NOMO-1 treated with DMSO at 0.1 percent for 48 hours (cell line): Measurements from ENCODE around the gene SMARCAD1.

Source experiments
- DNase-seq: peaks from one replicate; lab custom pipeline; 2025; ENCODE audit not compliant: unreplicated experiment; lab: John Stamatoyannopoulos, UW

Gene SMARCAD1

GRCh38 chr4:94207469-94208224 is at the start of gene SMARCAD1:
Gene SMARCAD1, plus strand, starts transcription at chr4:94207865. Its CDS starts 530 bp downstream, at chr4:94208395.
- DNase-seq: peak; percentile 87

- no peak for DNase-seq
Measured at GRCh38 chr4:94158883-94159282, 48.8 kb upstream of the SMARCAD1 start.

- no peak for DNase-seq
Measured at GRCh38 chr4:94159790-94160189, 47.9 kb upstream of the SMARCAD1 start.

- DNase-seq: no peak
Measured at GRCh38 chr4:94160774-94161173, 46.9 kb upstream of the SMARCAD1 start.

GRCh38 chr4:94165256-94165655 is 42.4 kb upstream of the SMARCAD1 start:
- DNase-seq: no peak

- DNase-seq: no peak
Measured at GRCh38 chr4:94168321-94168720, 39.3 kb upstream of the SMARCAD1 start.

- DNase-seq: no peak
Measured at GRCh38 chr4:94169803-94170372, 37.8 kb upstream of the SMARCAD1 start.

- peak; percentile 14 for DNase-seq
Measured at GRCh38 chr4:94171616-94172015, 36.0 kb upstream of the SMARCAD1 start.

- DNase-seq: no peak
Measured at GRCh38 chr4:94175553-94176261, 32.0 kb upstream of the SMARCAD1 start.

- no peak for DNase-seq
Measured at GRCh38 chr4:94177822-94178221, 29.8 kb upstream of the SMARCAD1 start.

- DNase-seq: no peak
Measured at GRCh38 chr4:94181815-94182214, 25.9 kb upstream of the SMARCAD1 start.

- DNase-seq: no peak
Measured at GRCh38 chr4:94202769-94203168, 4.9 kb upstream of the SMARCAD1 start.

GRCh38 chr4:94208266-94208665 is 601 bp downstream of the SMARCAD1 start:
- peak; percentile 21 for DNase-seq

- no peak for DNase-seq
Measured at GRCh38 chr4:94208918-94209317, 1.3 kb downstream of the SMARCAD1 start.

GRCh38 chr4:94211861-94212260 is 4.2 kb downstream of the SMARCAD1 start:
- no peak for DNase-seq

GRCh38 chr4:94214703-94215319 is 7.1 kb downstream of the SMARCAD1 start:
- DNase-seq: no peak

- DNase-seq: no peak
Measured at GRCh38 chr4:94216394-94216793, 8.7 kb downstream of the SMARCAD1 start.

GRCh38 chr4:94219402-94219801 is 11.7 kb downstream of the SMARCAD1 start:
- DNase-seq: no peak

- no peak for DNase-seq
Measured at GRCh38 chr4:94221916-94222315, 14.3 kb downstream of the SMARCAD1 start.

- no peak for DNase-seq
Measured at GRCh38 chr4:94225449-94225848, 17.8 kb downstream of the SMARCAD1 start.

- DNase-seq: no peak
Measured at GRCh38 chr4:94226763-94227162, 19.1 kb downstream of the SMARCAD1 start.
